HG02759 (cell line): Measurements from ENCODE around the gene TRAF1.

ENCODE experiments used
- ATAC-seq: cut with Tn5 transposase; IDR thresholded peaks from one replicate; pipeline ENCODE4 v1.9.1; 2021; ENCODE audit warnings: mild to moderate bottlenecking, moderate library complexity; ENCODE audit not compliant: unreplicated experiment

TRAF1 gene

GRCh38 chr9:120890320-120891244, 36.0 kb downstream of the TRAF1 start:
- ATAC-seq: no peak

GRCh38 chr9:120889606-120890271, 36.9 kb downstream of the TRAF1 start:
- no peak for ATAC-seq

GRCh38 chr9:120888626-120889025, 38.0 kb downstream of the TRAF1 start:
- ATAC-seq: no peak

- no peak for ATAC-seq
These were observed 40.1 kb downstream of the TRAF1 start for GRCh38 chr9:120886490-120886967.

- no peak for ATAC-seq
These were observed 40.6 kb downstream of the TRAF1 start for GRCh38 chr9:120885958-120886357.

GRCh38 chr9:120885457-120885856, 41.1 kb downstream of the TRAF1 start:
- ATAC-seq: no peak

GRCh38 chr9:120883608-120883996, 43.0 kb downstream of the TRAF1 start:
- no peak for ATAC-seq

- no peak for ATAC-seq
These were observed 43.5 kb downstream of the TRAF1 start for GRCh38 chr9:120882935-120883607.

GRCh38 chr9:120879446-120879845, 47.1 kb downstream of the TRAF1 start:
- no peak for ATAC-seq

- no peak for ATAC-seq
These were observed 48.1 kb downstream of the TRAF1 start for GRCh38 chr9:120878188-120879130.

GRCh38 chr9:120877276-120878034, 49.1 kb downstream of the TRAF1 start:
- peak; percentile 53 for ATAC-seq

- ATAC-seq: peak; percentile 20
These were observed 49.8 kb downstream of the TRAF1 start, which contains the start of gene PHF19 for GRCh38 chr9:120876842-120877240. Gene PHF19 (minus strand): TSS chr9:120877188. CDS start chr9:120874741, 2,447 bp downstream.

- peak; percentile 68 for ATAC-seq
These were observed 50.4 kb downstream of the TRAF1 start for GRCh38 chr9:120875954-120876841.

GRCh38 chr9:120875643-120875953, 51.0 kb downstream of the TRAF1 start:
- ATAC-seq: no peak

GRCh38 chr9:120875195-120875565, 51.4 kb downstream of the TRAF1 start:
- no peak for ATAC-seq

GRCh38 chr9:120874226-120875194, 52.1 kb downstream of the TRAF1 start:
- no peak for ATAC-seq

GRCh38 chr9:120873512-120873911, 53.1 kb downstream of the TRAF1 start:
- no peak for ATAC-seq
